HS-27A (cell line): ENCODE results near the gene TRIM41.

Experiments used
- DNase-seq: peaks from one replicate; pipeline ENCODE4 v3.0.0-alpha.2; 2012; ENCODE audit warnings: low read depth, missing footprints

Gene TRIM41

DNA sequence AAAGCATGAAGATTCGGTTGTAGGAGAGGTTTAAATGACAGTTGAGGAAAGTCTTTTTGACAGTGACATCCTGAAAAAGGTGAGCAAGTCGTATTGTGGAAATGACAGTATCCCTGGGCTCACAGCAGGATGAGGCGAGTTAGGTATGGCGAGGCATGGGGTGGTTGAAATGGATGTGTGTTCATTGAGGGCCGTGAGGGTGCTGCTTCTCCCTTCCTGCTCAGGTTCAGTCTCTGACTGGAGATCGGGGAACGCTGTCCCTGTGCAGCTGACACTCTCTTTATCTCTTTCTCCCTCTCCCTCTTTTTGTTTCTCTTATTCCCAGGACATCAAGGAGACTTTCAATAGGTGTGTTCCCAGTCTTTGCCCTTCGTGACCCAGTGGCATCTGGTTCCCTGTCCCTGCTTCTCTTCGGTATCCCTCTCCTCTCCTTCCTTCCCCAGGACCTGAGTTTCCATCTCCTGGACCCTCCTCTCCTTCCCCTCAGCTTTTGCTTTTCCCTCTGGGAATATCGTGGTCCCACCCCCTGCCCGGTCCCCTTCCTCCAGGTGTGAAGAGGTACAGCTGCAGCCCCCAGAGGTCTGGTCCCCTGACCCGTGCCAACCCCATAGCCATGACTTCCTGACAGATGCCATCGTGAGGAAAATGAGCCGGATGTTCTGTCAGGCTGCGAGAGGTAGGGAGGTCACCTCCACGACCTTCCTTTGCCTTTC lies 10.2 kb downstream of the TRIM41 start:
- no peak for DNase-seq

DNA sequence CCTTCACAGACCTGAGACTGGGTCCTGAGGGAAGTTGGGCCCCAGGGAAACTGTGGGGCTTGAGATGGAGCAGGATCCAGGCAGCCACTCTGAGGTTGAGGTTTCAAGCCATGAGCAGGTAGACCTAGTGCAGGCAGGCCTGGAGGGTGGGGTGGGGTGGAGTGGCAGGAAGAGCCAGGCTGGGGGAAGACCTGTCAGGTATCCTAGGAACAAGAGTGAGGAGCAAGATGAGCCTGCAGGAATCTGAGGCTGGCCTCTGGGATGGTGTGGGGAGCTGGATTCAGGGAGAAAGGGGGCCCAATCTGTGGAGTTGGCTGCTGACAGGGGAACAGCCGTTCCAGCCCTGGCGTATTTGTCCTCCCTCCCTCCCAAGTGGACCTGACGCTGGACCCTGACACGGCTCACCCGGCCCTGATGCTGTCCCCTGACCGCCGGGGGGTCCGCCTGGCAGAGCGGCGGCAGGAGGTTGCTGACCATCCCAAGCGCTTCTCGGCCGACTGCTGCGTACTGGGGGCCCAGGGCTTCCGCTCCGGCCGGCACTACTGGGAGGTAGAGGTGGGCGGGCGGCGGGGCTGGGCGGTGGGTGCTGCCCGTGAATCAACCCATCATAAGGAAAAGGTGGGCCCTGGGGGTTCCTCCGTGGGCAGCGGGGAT lies 10.8 kb downstream of the TRIM41 start:
- DNase-seq = no peak

DNA sequence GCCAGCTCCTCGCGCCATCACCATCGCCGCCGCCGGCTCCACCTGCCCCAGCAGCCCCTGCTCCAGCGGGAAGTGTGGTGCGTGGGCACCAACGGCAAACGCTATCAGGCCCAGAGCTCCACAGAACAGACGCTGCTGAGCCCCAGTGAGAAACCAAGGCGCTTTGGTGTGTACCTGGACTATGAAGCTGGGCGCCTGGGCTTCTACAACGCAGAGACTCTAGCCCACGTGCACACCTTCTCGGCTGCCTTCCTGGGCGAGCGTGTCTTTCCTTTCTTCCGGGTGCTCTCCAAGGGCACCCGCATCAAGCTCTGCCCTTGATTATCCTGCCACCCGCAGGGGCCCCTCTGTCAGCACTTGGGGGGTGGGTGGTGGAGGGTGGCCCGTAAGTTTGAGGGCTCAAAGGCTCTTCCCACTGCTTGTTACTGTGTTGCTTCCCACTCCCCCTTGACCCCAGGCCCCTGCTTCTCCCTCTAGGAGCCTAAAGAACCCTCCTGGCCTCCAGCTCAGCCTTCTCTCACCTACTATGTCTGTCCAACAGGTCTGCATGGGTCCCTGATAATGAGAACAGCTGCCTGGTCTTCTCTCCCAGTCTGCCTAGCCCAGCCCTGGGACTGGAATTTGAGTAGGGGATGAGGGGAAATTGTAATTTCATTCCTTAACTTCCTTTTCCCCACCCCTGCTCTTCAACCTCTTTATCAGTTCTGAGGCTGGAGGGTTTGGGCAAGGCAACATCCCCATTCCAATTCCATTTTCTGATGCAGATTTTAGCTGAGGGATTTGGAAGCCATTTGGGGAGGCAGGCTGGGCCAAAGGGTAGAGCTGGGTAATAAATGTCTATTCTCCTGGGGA lies 11.6 kb downstream of the TRIM41 start:
- no peak for DNase-seq

DNA sequence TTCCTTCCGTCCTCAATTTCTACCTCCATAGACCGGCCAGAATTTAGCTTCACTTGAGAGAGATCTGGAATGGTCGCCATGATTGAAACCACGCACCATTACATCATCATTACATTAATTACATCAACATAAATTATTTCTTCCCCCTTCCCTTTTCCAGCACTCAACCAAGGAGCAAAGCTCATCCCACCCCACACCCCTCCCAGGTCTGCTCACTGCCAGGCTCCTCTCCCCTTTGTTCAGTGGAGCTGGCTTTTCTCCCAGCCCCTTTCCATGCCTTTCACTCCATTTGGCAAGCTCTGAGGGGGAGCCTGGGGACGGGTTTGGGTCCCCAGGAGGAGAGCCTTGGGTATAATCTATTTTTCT lies 12.2 kb downstream of the TRIM41 start:
- no peak for DNase-seq

DNA sequence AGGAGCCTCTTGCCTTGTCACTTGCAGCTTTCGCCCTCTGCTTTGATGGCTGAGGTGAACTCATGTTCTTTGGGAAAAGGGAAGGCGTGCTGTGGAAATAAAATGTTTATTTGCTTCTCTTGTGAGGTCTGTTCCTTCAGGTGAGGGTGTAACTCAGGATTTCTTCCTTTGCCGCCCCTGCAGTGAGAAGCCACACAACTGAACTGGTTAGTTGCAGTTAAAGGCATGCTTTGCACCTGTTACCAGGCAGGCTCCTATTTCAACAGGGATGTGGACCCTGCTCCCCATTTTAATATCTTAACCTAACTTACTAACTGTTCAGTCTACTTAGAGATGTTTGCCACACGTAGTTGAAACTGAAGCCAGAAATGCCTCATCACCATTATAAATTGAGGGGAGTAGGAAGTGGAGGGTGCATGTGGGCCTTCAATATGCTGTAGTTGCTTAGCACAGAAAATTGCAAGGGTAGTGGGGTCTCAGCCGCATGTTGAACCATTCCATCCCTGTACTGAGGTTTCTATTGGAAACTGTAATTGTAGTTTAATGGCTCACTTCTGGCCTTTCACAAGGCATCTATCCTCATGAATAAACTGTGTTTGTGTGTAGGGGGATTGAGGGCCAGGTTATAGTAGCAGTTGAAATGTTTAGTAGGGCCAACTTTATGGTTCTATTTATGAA lies 12.7 kb downstream of the TRIM41 start:
- no peak for DNase-seq

DNA sequence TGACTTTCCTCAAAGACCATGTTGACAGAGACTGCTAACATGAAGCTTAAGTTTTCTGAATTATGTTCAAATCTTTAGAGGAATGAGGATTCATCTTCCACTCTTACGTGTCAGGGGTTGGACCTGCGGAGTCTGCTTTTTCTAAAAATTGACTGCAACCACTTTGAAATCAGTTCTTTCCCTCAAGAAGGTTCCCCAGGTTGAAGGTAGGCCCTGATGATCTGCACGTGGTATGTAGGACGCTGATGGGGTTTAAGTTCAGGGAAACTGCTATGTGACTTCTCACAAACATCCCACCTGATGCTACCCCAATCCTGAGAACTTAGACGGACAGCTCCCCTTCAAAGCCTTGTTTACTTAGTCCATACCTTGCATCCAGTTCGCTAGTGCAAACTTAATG lies 13.4 kb downstream of the TRIM41 start:
- no peak for DNase-seq

DNA sequence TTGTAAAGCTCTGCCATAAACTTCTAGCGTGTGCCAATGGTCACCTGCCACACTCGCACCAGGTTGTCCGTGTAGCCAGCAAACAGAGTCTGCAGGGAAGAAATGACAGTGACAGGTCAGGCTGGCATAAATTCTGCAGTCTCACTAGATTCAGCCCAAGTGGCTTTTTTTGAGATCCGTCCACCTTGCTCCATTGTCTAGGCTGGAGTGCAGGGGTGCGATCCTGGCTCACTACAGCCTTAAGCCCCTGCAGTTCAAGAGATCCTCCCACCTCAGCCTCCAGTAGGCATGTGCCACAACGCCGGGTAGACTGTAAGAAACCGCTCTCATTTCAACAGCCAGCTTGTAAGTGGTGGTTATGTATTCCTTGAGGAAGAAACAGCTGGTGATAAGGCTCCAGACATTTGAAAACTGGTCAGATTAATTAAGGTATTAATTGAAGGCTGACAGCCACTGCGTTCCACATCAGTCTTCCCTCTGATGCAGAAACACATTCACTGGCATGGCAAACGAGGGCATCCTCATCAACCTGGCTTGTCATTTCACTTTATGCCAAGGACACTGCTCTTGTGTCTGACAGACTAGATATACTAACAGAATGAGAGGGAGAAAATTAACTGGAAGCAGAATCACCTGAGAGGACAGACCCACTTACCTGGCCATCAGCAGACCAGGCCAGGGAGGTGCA lies 14.0 kb downstream of the TRIM41 start:
- no peak for DNase-seq

DNA sequence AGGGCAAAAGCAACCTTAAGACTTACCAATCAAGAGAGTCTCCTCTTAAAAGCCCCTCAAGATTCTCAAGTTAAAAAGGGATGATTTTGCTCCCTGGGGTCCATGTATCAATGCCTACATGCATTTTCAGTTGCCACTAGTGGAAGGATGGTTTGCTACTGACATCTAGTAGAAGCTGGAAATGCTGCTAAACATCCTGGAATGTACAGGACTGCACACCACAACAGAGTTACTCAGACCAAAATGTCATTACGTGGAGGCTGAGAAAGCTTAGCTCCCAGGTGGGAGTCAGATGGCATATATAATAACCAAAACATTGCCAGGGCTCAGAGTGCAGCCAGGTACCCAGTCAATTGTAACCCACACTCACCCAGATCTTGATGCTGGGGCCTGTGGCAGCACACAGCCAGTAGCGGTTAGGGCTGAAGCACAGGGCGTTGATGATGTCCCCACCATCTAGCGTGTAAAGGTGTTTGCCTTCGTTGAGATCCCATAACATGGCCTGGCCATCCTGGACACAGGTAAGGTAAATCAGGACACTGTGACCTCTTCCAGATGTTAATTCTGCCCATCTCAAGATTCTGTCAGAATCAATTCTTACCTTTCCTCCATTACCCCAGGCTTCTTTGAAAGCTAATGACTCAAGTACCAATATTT lies 14.8 kb downstream of the TRIM41 start:
- DNase-seq = no peak

DNA sequence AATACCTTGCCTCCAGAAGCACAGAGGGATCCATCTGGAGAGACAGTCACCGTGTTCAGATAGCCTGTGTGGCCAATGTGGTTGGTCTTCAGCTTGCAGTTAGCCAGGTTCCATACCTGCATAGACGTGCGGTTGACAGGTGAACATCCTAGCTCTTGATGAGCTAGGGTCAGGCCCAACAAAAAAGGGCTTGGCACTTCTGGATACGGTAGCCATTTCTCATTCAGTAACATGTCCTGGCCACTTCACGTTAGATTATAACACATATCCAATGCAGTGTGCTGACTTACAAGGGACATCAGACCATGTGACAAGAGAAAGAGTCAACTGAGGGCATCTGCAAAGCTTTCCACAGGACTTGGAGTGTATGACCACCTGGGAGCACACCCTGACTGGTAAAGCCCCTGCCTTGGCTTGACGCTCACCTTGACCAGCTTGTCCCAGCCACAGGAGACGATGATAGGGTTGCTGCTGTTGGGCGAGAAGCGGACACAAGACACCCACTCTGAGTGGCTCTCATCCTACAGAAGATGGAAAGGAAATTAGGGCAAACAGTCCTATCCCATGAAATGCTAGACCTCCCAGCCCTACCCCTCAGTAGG lies 16.1 kb downstream of the TRIM41 start:
- no peak for DNase-seq

DNA sequence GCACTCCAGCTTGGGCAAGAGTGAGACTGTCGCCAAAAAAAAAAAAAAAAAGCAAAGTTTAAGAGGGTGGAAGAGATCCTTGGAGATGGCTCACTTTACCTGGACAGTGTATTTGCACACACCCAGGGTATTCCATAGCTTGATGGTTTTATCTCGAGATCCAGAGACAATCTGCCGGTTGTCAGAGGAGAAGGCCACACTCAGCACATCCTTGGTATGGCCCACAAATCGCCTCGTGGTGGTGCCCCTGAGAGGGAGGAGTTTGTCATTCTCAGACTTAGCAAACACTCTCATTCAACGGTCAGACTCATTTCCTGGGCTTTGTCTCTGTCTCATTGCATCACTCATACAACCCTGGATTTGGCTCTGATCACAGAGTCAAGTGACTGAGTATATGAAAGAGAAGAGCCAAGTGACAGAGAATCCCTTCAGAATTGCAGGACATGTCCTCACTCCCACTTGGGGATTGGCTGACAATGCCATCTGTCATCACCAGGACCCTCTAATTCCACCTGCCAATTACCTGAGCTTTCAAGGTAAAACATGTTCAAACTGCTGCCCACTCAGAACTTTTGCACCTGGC lies 18.4 kb downstream of the TRIM41 start:
- DNase-seq = no peak

DNA sequence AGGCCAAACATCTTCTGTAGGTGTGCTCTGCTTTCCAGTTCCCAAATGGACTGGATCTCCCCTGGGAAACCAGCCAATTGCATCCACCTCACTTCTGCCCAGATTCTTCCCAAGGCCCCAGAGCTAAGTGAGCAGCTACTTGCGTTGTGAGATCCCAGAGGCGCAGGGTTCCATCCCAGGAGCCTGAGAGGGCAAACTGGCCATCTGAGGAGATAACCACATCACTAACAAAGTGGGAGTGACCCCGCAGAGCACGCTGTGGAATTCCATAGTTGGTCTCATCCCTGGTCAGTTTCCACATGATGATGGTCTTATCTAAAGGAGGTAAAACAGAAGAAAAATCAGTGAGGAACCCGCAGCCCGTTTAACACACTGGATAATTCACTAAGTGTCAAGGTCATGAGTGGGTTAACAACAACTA lies 19.0 kb downstream of the TRIM41 start:
- no peak for DNase-seq

DNA sequence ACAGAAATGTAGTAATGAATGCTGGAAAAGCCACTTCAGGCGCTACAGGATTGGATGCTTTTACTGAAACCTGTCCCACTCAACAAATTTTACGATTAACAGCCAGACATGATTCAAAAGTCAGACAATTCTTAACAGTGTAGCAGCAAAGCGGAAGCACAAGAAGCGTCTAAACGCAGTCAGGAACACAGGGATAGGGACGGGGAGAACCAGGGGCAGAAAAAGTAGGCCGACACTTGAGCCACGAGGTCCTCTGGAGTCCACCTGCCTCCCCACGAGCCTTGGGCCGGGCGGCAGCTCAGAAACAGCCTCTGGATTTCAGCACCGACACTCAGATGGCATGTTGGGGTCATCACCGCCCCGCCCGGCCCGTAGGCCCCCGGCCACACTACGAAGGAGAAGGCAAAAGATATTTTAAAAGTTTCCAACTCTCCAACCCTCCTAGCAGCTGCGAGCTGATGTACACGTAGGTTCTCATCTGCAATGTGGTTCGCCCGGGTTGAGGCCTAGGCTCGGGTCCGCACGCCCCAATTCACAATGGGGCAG lies 20.0 kb downstream of the TRIM41 start:
- no peak for DNase-seq

DNA sequence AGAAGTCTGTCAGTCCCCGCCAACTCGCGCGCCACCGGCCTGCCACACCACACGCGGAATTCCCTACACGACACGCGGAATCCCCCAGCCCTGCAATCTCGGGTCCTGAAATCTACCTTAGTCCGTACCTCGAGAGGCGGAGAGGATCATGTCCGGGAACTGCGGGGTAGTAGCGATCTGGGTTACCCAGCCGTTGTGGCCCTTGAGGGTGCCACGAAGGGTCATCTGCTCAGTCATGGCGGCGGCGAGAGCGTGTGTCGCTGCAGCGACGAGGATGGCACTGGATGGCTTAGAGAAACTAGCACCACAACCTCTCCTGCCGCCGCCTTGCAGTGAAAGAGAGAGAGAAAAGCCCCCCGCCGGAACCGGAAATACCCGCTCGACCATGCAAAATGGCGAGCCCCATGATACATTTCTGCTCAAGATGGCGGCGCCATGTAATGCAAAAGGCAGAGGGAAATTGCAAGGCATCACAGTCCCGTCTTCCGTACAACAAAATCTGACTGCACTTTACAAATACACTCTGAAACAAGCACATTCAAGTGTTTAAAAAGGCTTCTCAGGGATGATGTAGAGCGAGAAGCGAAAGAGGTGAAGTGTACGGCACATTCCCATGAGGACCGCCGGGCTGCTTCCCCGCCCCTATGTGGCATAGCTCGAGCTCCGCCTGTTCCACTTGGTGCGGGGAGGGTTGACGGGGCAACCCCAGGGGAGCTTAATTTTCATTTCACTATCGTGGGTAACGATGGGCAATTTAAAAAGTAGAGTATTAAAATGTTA lies 20.7 kb downstream of the TRIM41 start, which contains the start of gene RACK1:
Gene RACK1, minus strand, starts transcription at position 343 of the 780 bp plus-strand sequence. Its CDS starts 106 bp downstream, at position 237.
- peak; percentile 66 for DNase-seq

DNA sequence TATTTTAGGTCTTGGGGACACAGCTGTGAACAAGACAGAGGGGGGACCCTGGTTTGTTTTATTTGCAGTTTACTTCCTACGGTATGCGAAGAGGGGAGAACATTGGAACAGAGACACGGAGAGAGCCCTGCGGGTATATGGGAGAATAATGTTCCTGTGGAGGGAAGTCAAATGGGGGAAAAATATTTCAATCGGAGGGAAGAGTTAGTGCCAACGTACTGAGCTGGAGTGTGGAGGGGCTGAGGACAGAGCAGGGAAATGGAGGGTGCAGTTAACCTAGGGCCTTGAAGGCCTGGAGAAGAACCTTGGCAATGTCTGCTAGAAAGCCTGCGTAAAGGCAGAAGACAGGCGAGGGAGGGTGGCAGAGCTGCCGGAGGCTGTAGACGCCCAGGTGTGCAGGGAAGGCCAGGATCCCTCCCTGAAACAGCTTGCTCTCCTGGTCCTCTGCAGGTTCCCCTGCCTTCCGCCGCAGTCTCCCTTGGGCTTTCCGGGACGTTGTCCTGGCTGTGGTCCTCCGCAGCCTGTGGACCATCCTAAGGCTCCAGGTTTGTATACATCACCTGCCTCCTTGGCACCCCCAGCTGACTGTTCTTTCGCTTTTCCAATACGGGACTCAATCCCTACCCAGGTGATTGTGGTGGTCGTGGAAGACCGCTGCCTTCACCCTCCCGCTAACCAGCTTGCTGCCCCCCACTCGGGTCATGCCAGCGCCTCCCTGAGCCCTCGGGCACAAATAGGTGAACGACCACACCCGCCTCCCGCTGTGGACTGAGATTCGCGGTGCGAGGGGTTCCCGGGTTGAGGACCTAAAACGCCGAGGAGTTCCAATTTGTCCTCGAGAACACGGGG lies 22.6 kb downstream of the TRIM41 start:
- no peak for DNase-seq

DNA sequence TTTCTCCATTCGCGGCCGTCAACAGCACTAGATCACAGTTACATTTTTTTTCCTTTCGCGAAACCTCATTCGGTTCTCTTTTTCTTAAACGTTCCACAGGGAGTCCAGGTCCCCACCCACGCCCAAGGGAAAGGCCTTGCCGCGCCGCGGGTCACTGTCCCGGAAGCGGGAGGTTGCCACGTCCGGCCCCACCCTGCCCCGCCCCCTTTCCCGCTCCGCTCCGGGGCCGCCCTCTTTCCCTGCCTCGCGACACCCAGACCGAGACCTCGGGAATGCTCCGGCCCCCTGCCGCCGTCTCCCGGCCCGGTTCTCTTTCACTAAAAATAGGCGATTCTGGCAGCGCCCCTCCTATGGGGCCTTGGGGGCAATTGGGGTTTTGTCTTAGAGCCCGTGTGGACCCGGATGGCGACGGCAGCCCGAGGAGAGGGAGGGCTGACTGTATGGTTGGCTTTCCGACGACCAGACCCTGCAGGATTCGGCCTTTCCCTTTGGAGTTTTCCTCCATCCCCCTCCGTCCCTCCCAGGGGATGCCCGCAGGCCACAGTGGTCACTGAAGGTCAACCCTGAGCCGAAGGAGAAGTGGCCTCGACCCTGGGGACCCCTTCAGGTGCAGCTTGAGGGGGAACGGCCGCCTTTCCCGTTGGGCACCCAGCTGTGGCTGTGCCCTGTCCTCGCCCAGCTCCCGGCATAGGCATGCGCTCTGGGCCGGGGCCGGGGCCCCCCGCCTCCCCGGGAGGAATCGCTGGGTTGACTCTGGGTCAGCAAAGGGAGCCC lies 23.4 kb downstream of the TRIM41 start:
- no peak for DNase-seq

DNA sequence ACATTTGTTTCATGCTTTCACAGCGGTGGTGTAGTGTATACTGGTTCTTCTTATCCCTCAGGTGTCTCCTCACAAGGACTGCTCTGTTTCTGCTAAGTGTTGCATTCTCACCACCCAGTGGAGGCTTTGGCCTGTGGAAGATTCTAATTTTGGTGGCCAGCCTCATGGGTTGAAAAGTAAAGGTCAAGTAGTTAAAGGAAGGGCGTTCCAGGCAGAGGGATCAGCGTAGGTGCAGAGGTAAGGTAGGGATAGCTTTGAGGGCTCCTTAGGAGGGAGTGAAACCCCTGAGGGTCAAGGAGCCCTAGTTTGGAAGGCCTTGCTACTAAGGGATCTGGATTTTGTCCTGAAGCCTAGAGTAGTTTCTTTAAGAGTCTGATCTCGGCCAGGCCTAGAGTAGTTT lies 25.2 kb downstream of the TRIM41 start:
- no peak for DNase-seq

DNA sequence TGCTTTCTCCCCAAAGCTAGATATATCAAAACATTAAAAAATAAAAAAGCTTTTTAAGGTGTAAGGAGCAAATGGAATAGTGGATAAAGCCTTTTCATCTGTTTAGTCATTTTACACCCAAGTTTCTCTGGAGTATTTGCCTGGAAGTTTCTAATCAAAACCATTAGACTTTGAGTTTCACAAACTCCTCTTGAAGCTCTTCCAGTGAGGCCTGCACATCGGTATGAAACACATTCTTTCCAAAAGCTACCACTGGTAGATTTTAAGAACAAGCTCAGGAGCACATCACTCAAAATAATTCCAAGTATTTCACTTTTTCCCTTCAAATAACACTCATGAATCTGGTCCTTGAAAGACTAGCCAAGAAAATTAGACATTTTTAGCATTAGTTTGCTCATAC lies 32.2 kb downstream of the TRIM41 start:
- DNase-seq = no peak
